HCT116 (cell line): ENCODE results near the gene CTIF. TPM values are rescaled to one million over a fixed set of nuclear protein-coding genes. Genes with fewer than 3 reads are reported as not detected.

Experiments used
- ATAC-seq: fragments of 200-7000 bp; cut with Tn5 transposase; 2 replicates; pipeline ENCODE4 v1.9.1; 2020; ENCODE audit warnings: mild to moderate bottlenecking, moderate library complexity
- BruUV-seq: library from RNA; stranded (reverse); fragments of 400-500 nt; replicated peaks from 2 replicates; lab custom pipeline; 2021; lab: Mats Ljungman, UMichigan
- CTCF ChIA-PET: fragments of 300-600 bp; sonication (Branson Sonifier 250); formaldehyde crosslinking; loops from one replicate; lab custom pipeline; 2021; ENCODE audit warnings: antibody characterized with exemption; lab: Charles Lee
- POLR2A ChIA-PET: fragments of 300-600, 350-600 bp; sonication (Branson Sonifier 250); formaldehyde crosslinking; loops from one replicate; lab custom pipeline; 2021; ENCODE audit warnings: antibody characterized with exemption; lab: Charles Lee
- RAD21 ChIA-PET, 2 experiments: fragments of 300-600 bp; sonication (Branson Sonifier 250); formaldehyde crosslinking; loops; one replicate each; lab custom pipeline; 2023; ENCODE audit warnings: low total read pairs in 2 of 2; ENCODE audit not compliant: uncharacterized antibody in 2 of 2, unreplicated experiment in 2 of 2, low non-redundant PET in 1 of 2; lab: Charles Lee
- DNase-seq: peaks from one replicate; pipeline ENCODE4 v3.0.0-alpha.2; 2010; ENCODE audit warnings: low read depth, low spot score
- H2AFZ ChIP-seq: fragments of 200-600 bp; shearing (Covaris generic), sonication (generic); 2 replicates; pipeline ENCODE4 v1.6.1; 2017; ENCODE audit warnings: low read depth, mixed run types, mixed read lengths, antibody characterized with exemption, low read length; ENCODE audit not compliant: poor library complexity, severe bottlenecking
- H3K27ac ChIP-seq: 2 replicates; pipeline ENCODE4 v1.5.1; 2012; ENCODE audit warnings: low read depth, low read length
- H3K27me3 ChIP-seq: fragments of 200-600 bp; sonication (generic); 2 replicates; pipeline ENCODE4 v1.6.1; 2016; ENCODE audit warnings: mixed run types, low read length, mixed read lengths; ENCODE audit not compliant: insufficient read depth
- H3K36me3 ChIP-seq, 2 experiments: fragments of 200-500 bp in 1 of 2; fragments of 200-600 bp in 1 of 2; sonication (Bioruptor generic) in 1 of 2; sonication (generic) in 1 of 2; 2 replicates each; pipeline versions ENCODE4 v1.5.1 to v1.6.1; 2014 to 2016; ENCODE audit warnings: low read length in 2 of 2, inconsistent platforms in 1 of 2, mixed read lengths in 1 of 2, mixed run types in 1 of 2; ENCODE audit not compliant: insufficient read depth in 2 of 2, control insufficient read depth in 1 of 2
- H3K4me1 ChIP-seq, 2 experiments: fragments of 200-600 bp in 1 of 2; sonication (generic) in 1 of 2; 2 replicates each; pipeline versions ENCODE4 v1.5.1 to v1.6.1; 2012 to 2017; ENCODE audit warnings: low read length in 2 of 2, inconsistent platforms in 1 of 2, mild to moderate bottlenecking in 1 of 2, mixed read lengths in 1 of 2, mixed run types in 1 of 2, moderate library complexity in 1 of 2; ENCODE audit not compliant: insufficient read depth in 2 of 2, control insufficient read depth in 1 of 2
- H3K4me2 ChIP-seq: fragments of 200-600 bp; sonication (generic); 2 replicates; pipeline ENCODE4 v1.6.1; 2017; ENCODE audit warnings: mixed run types, low read length, mixed read lengths
- H3K4me3 ChIP-seq, 2 experiments: fragments of 200-600 bp in 1 of 2; sonication (generic) in 1 of 2; replicated peaks in 1 of 2; 2 replicates each; pipeline ENCODE4 v1.5.1; 2011 to 2016; ENCODE audit warnings: low read length in 2 of 2, control low read depth in 1 of 2, low read depth in 1 of 2, mild to moderate bottlenecking in 1 of 2, mixed read lengths in 1 of 2, mixed run types in 1 of 2
- H3K79me2 ChIP-seq: fragments of 200-600 bp; sonication (generic); 2 replicates; pipeline ENCODE4 v1.6.1; 2017; ENCODE audit warnings: mild to moderate bottlenecking, mixed run types, low read length, moderate library complexity, mixed read lengths; ENCODE audit not compliant: insufficient read depth
- H3K9ac ChIP-seq: fragments of 200-600 bp; sonication (generic); 2 replicates; pipeline ENCODE4 v1.6.1; 2016; ENCODE audit warnings: low read length, mixed read lengths
- H3K9me2 ChIP-seq: fragments of 200-600 bp; sonication (generic), shearing (Covaris generic); 2 replicates; pipeline ENCODE4 v1.6.1; 2017; ENCODE audit warnings: mixed run types, mild to moderate bottlenecking, moderate library complexity; ENCODE audit not compliant: insufficient read depth
- H3K9me3 ChIP-seq, 2 experiments: fragments of 200-500 bp in 1 of 2; fragments of 200-600 bp in 1 of 2; sonication (Bioruptor generic) in 1 of 2; sonication (generic) in 1 of 2; 2 replicates each; pipeline ENCODE4 v1.6.1; 2014 to 2017; ENCODE audit warnings: low read length in 2 of 2, mixed read lengths in 2 of 2, inconsistent platforms in 1 of 2, low read depth in 1 of 2, mild to moderate bottlenecking in 1 of 2, mixed run types in 1 of 2, moderate library complexity in 1 of 2; ENCODE audit not compliant: control insufficient read depth in 1 of 2, insufficient read depth in 1 of 2
- H4K20me1 ChIP-seq: fragments of 200-600 bp; sonication (generic), shearing (Covaris generic); 2 replicates; pipeline ENCODE4 v1.6.1; 2017; ENCODE audit warnings: mixed run types, mild to moderate bottlenecking, moderate library complexity; ENCODE audit not compliant: insufficient read depth
- CBX3 ChIP-seq: IDR thresholded peaks from 2 replicates; pipeline ENCODE4 v1.6.1; 2012; ENCODE audit warnings: low read depth
- ELF1 ChIP-seq: IDR thresholded peaks from 2 replicates; pipeline ENCODE4 v1.6.1; 2012; ENCODE audit warnings: low read depth, borderline replicate concordance
- EZH2phosphoT487 ChIP-seq: fragments of 200-600 bp; IDR thresholded peaks from 2 replicates; pipeline ENCODE4 v1.6.1; 2018; ENCODE audit warnings: antibody characterized with exemption, borderline replicate concordance
- FOSL1 ChIP-seq: IDR thresholded peaks from 2 replicates; pipeline ENCODE4 v1.6.1; 2012; ENCODE audit warnings: low read depth
- POLR2A ChIP-seq: IDR thresholded peaks from 2 replicates; pipeline ENCODE4 v1.7.0; 2011; ENCODE audit warnings: borderline replicate concordance; ENCODE audit not compliant: insufficient read depth, insufficient read length; ENCODE audit errors: extremely low read depth
- POLR2AphosphoS5 ChIP-seq: IDR thresholded peaks from 2 replicates; pipeline ENCODE4 v1.6.1; 2011; ENCODE audit warnings: mild to moderate bottlenecking, low read depth, low read length, moderate library complexity
- SP1 ChIP-seq: IDR thresholded peaks from 2 replicates; pipeline ENCODE4 v1.6.1; 2012; ENCODE audit warnings: low read depth
- ZNF274 ChIP-seq: fragments of 200-500 bp; sonication (Bioruptor generic); IDR thresholded peaks from 2 replicates; pipeline ENCODE4 v1.6.1; 2014; ENCODE audit warnings: mild to moderate bottlenecking, low read depth, low read length, inconsistent platforms
- intact Hi-C: fragments of 100-400 bp; cut with micrococcal nuclease; formaldehyde crosslinking; loops from 2 replicates; pipeline ENCODE4 v1.10.0; 2022
- total RNA-seq: library from RNA; stranded (reverse); gene quantifications from one replicate; pipeline ENCODE4 v1.2.1, GENCODE V29; 2021; ENCODE audit not compliant: unreplicated experiment
- TF ChIP-seq, protein P1 (sequence below), 3 experiments: fragments of 200-600 bp in 1 of 3; sonication (generic) in 1 of 3; IDR thresholded peaks in 2 of 3; conservative IDR thresholded peaks in 1 of 3; 2 replicates each; pipeline ENCODE4 v1.5.1; 2012 to 2017; ENCODE audit warnings: low read depth in 2 of 3, low read length in 2 of 3, antibody characterized with exemption in 1 of 3, borderline replicate concordance in 1 of 3, control low read depth in 1 of 3, mild to moderate bottlenecking in 1 of 3, mixed read lengths in 1 of 3, mixed run types in 1 of 3, moderate library complexity in 1 of 3; ENCODE audit not compliant: insufficient read depth in 1 of 3
- TF ChIP-seq, protein P2 (sequence below): IDR thresholded peaks from 2 replicates; pipeline ENCODE4 v1.6.1; 2011; ENCODE audit warnings: mild to moderate bottlenecking, low read length, moderate library complexity; ENCODE audit not compliant: insufficient replicate concordance; ENCODE audit errors: extremely low read depth
- TF ChIP-seq, protein P3 (sequence below): IDR thresholded peaks from 2 replicates; pipeline ENCODE4 v1.6.1; 2012; ENCODE audit warnings: low read depth
- TF ChIP-seq, protein P4 (sequence below): IDR thresholded peaks from 2 replicates; pipeline ENCODE4 v1.6.1; 2012

The CTIF gene
- total RNA-seq, 1 experiment from 2014 or later: 19.7 TPM

DNA sequence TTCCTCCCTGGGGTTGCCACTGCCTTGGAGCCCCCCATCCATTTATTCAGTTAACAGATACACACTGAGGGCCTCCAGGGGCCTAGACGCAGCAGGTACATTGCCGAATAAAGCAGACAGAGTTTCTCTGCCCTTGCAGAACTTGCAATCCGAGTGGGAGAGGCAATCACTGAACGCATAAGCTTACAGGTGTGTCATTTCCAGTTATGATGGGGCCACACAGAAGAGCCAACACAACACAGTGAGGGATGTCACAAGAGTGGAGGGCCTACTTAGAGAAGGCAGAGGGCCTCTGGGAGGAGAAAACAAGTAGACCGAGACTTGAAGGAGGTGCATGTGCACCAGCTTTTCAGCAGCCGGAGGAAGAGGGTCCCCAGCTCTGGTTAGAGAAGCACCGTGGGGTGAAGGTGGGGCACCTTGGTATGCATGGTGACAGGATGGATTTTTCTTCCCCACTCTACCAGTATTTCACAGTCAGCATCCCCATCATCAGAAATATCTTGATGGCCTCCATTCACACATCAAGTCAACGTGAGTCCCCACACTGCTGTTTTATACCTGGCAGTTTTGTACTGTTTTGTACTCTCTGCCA lies 261.0 kb downstream of the CTIF start:
- no peak overlapping the region for H2AFZ ChIP-seq
- CTCF ChIA-PET: no interaction called here
- no peaks in the 10 kb centered on the region for H3K9me3 ChIP-seq
- no peak overlapping the region for H3K4me3 ChIP-seq
- DNase-seq (no peak), ATAC-seq (no peak)
- H3K9me2 ChIP-seq: no peaks in the 10 kb centered on the region
- RAD21 ChIA-PET: no interaction called here
- no peak overlapping the region for H3K27ac ChIP-seq
- H3K27me3 ChIP-seq: no peaks in the 10 kb centered on the region
- TF ChIP-seq ELF1 (no peak), POLR2AphosphoS5 (no peak), ZNF274 (no peak), CBX3 (no peak), EZH2phosphoT487 (no peak), FOSL1 (no peak)
- TF ChIP-seq, protein P1, sequence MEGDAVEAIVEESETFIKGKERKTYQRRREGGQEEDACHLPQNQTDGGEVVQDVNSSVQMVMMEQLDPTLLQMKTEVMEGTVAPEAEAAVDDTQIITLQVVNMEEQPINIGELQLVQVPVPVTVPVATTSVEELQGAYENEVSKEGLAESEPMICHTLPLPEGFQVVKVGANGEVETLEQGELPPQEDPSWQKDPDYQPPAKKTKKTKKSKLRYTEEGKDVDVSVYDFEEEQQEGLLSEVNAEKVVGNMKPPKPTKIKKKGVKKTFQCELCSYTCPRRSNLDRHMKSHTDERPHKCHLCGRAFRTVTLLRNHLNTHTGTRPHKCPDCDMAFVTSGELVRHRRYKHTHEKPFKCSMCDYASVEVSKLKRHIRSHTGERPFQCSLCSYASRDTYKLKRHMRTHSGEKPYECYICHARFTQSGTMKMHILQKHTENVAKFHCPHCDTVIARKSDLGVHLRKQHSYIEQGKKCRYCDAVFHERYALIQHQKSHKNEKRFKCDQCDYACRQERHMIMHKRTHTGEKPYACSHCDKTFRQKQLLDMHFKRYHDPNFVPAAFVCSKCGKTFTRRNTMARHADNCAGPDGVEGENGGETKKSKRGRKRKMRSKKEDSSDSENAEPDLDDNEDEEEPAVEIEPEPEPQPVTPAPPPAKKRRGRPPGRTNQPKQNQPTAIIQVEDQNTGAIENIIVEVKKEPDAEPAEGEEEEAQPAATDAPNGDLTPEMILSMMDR (IDR thresholded peaks at IDR 0.05 in 2 of 3, conservative IDR thresholded peaks at IDR 0.05 in 1 of 3; ENCODE audit: borderline replicate concordance in 1 of 3, insufficient read depth in 1 of 3, low read depth in 2 of 3, low read length in 2 of 3): no peak
- no peaks in the 10 kb centered on the region for H3K36me3 ChIP-seq
- no peaks in the 10 kb centered on the region for H4K20me1 ChIP-seq
- no TSS peak for BruUV-seq
- H3K4me2 ChIP-seq: no peak overlapping the region
- intact Hi-C loops: no loop called here
- H3K9ac ChIP-seq: no peak overlapping the region
- POLR2A ChIA-PET: no interaction called here
- no peaks in the 10 kb centered on the region for H3K79me2 ChIP-seq
- H3K4me1 ChIP-seq: peaks cover 0 to 8% of the 10 kb centered on the region in 2 experiments; a peak in 1 of 4 replicates

DNA sequence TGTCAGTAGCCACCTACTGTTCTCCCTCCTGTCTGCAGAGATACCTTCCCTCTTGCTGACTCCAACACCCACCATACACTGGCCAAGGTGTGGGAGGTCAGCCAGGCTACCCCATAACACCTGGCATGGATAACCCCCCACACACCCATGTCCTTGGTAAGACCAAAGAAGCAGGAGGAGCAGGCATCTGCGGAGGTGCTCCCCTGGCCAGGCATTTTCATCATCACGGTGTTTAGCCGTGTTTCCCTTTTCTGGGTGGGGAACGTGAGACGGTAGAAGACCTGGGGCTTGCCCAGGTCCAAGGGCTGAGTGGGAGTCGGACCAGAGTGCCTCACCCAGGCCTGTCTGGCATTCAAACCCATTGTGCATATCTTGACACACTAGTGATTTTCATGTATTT lies 261.6 kb downstream of the CTIF start:
- Histone ChIP-seq H4K20me1 (no peaks in the 10 kb centered on the region), H2AFZ (no peak overlapping the region), H3K9ac (no peak overlapping the region), H3K27ac (no peak overlapping the region), H3K36me3 (no peaks in the 10 kb centered on the region), H3K4me1 (peaks cover 0 to 8% of the 10 kb centered on the region in 2 experiments; a peak in 1 of 4 replicates), H3K9me2 (no peaks in the 10 kb centered on the region), H3K9me3 (no peaks in the 10 kb centered on the region), H3K27me3 (no peaks in the 10 kb centered on the region), H3K4me3 (no peak overlapping the region), H3K79me2 (no peaks in the 10 kb centered on the region), H3K4me2 (no peak overlapping the region)
- no TSS peak for BruUV-seq
- intact Hi-C loops: no loop called here
- ATAC-seq (no peak), DNase-seq (no peak)
- ChIA-PET POLR2A (no interaction called here), CTCF (no interaction called here), RAD21 (no interaction called here)
- TF ChIP-seq SP1: no peak
- TF ChIP-seq, protein P2, sequence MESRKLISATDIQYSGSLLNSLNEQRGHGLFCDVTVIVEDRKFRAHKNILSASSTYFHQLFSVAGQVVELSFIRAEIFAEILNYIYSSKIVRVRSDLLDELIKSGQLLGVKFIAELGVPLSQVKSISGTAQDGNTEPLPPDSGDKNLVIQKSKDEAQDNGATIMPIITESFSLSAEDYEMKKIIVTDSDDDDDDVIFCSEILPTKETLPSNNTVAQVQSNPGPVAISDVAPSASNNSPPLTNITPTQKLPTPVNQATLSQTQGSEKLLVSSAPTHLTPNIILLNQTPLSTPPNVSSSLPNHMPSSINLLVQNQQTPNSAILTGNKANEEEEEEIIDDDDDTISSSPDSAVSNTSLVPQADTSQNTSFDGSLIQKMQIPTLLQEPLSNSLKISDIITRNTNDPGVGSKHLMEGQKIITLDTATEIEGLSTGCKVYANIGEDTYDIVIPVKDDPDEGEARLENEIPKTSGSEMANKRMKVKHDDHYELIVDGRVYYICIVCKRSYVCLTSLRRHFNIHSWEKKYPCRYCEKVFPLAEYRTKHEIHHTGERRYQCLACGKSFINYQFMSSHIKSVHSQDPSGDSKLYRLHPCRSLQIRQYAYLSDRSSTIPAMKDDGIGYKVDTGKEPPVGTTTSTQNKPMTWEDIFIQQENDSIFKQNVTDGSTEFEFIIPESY: no peak
- TF ChIP-seq, protein P3, sequence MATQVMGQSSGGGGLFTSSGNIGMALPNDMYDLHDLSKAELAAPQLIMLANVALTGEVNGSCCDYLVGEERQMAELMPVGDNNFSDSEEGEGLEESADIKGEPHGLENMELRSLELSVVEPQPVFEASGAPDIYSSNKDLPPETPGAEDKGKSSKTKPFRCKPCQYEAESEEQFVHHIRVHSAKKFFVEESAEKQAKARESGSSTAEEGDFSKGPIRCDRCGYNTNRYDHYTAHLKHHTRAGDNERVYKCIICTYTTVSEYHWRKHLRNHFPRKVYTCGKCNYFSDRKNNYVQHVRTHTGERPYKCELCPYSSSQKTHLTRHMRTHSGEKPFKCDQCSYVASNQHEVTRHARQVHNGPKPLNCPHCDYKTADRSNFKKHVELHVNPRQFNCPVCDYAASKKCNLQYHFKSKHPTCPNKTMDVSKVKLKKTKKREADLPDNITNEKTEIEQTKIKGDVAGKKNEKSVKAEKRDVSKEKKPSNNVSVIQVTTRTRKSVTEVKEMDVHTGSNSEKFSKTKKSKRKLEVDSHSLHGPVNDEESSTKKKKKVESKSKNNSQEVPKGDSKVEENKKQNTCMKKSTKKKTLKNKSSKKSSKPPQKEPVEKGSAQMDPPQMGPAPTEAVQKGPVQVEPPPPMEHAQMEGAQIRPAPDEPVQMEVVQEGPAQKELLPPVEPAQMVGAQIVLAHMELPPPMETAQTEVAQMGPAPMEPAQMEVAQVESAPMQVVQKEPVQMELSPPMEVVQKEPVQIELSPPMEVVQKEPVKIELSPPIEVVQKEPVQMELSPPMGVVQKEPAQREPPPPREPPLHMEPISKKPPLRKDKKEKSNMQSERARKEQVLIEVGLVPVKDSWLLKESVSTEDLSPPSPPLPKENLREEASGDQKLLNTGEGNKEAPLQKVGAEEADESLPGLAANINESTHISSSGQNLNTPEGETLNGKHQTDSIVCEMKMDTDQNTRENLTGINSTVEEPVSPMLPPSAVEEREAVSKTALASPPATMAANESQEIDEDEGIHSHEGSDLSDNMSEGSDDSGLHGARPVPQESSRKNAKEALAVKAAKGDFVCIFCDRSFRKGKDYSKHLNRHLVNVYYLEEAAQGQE: no peak
- TF ChIP-seq, protein P4, sequence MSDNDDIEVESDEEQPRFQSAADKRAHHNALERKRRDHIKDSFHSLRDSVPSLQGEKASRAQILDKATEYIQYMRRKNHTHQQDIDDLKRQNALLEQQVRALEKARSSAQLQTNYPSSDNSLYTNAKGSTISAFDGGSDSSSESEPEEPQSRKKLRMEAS: no peak
- no peak for TF ChIP-seq POLR2A
